H9 (cell line): Measurements from ENCODE around the gene SPTBN1. TPM values are rescaled to one million over a fixed set of nuclear protein-coding genes. Genes with fewer than 3 reads are reported as not detected.

ENCODE experiments used
- DNase-seq: peaks from one replicate; pipeline ENCODE4 v3.0.0-alpha.2; 2017
- H2AFZ ChIP-seq: one replicate; pipeline ENCODE4 v1.6.1; 2013; ENCODE audit warnings: mild to moderate bottlenecking, low read length, control low read depth, moderate library complexity
- H2AK5ac ChIP-seq: 2 replicates; pipeline ENCODE4 v1.6.1; 2013; ENCODE audit warnings: low read length, control low read depth, mixed read lengths; ENCODE audit not compliant: insufficient read length
- H2BK120ac ChIP-seq: one replicate; pipeline ENCODE4 v1.6.1; 2013; ENCODE audit warnings: low read depth, mild to moderate bottlenecking, low read length, control low read depth, inconsistent platforms; ENCODE audit not compliant: poor library complexity, severe bottlenecking
- H2BK12ac ChIP-seq: 2 replicates; pipeline ENCODE4 v1.6.1; 2013; ENCODE audit warnings: low read length, control low read depth, mixed read lengths, low read depth; ENCODE audit not compliant: insufficient read length
- H2BK15ac ChIP-seq: 2 replicates; pipeline ENCODE4 v1.6.1; 2013; ENCODE audit warnings: low read depth, low read length, control low read depth
- H2BK20ac ChIP-seq: one replicate; pipeline ENCODE4 v1.6.1; 2013; ENCODE audit warnings: low read depth, mild to moderate bottlenecking, low read length, control low read depth, inconsistent platforms; ENCODE audit not compliant: poor library complexity, severe bottlenecking
- H2BK5ac ChIP-seq: 2 replicates; pipeline ENCODE4 v1.6.1; 2013; ENCODE audit warnings: low read length, control low read depth, mixed read lengths; ENCODE audit not compliant: insufficient read length
- H3K14ac ChIP-seq: 2 replicates; pipeline ENCODE4 v1.6.1; 2013; ENCODE audit warnings: low read length, control low read depth; ENCODE audit not compliant: insufficient read depth
- H3K18ac ChIP-seq: 2 replicates; pipeline ENCODE4 v1.6.1; 2013; ENCODE audit warnings: low read depth, mild to moderate bottlenecking, mixed read lengths, low read length, control low read depth; ENCODE audit not compliant: insufficient read length
- H3K23ac ChIP-seq: 2 replicates; pipeline ENCODE4 v1.6.1; 2013; ENCODE audit warnings: low read length, control low read depth, mixed read lengths, low read depth; ENCODE audit not compliant: insufficient read length
- H3K23me2 ChIP-seq: 2 replicates; pipeline ENCODE4 v1.6.1; 2013; ENCODE audit warnings: low read depth, mild to moderate bottlenecking, mixed read lengths, low read length, control low read depth; ENCODE audit not compliant: insufficient read length, poor library complexity, severe bottlenecking
- H3K27ac ChIP-seq: 2 replicates; pipeline ENCODE4 v1.5.1; 2013; ENCODE audit warnings: low read length, control low read depth, mixed read lengths, low read depth; ENCODE audit not compliant: insufficient read length
- H3K27me3 ChIP-seq: 2 replicates; pipeline ENCODE4 v1.6.1; 2013; ENCODE audit warnings: low read length, control low read depth, inconsistent platforms; ENCODE audit not compliant: insufficient read depth
- H3K4ac ChIP-seq: 2 replicates; pipeline ENCODE4 v1.6.1; 2013; ENCODE audit warnings: low read depth, mild to moderate bottlenecking, control low read depth, inconsistent platforms, low read length, moderate library complexity
- H3K4me1 ChIP-seq: 2 replicates; pipeline ENCODE4 v1.6.1; 2013; ENCODE audit warnings: low read length, control low read depth, inconsistent platforms; ENCODE audit not compliant: insufficient read depth
- H3K4me2 ChIP-seq: 2 replicates; pipeline ENCODE4 v1.6.1; 2013; ENCODE audit warnings: low read length, control low read depth, mixed read lengths; ENCODE audit not compliant: insufficient read length, insufficient read depth
- H3K56ac ChIP-seq: 2 replicates; pipeline ENCODE4 v1.6.1; 2013; ENCODE audit warnings: low read depth, mild to moderate bottlenecking, mixed read lengths, low read length, control low read depth; ENCODE audit not compliant: insufficient read length
- H3K79me1 ChIP-seq: 2 replicates; pipeline ENCODE4 v1.6.1; 2013; ENCODE audit warnings: low read depth, mild to moderate bottlenecking, moderate library complexity, low read length, control low read depth, inconsistent platforms; ENCODE audit not compliant: insufficient read depth, poor library complexity, severe bottlenecking
- H3K79me2 ChIP-seq: 2 replicates; pipeline ENCODE4 v1.6.1; 2013; ENCODE audit warnings: low read length, control low read depth, inconsistent platforms; ENCODE audit not compliant: insufficient read depth
- H3K9ac ChIP-seq: 2 replicates; pipeline ENCODE4 v1.6.1; 2013; ENCODE audit warnings: low read length, control low read depth, mixed read lengths; ENCODE audit not compliant: insufficient read length; ENCODE audit errors: extremely low read depth
- H3K9me3 ChIP-seq: one replicate; pipeline ENCODE4 v1.6.1; 2013; ENCODE audit warnings: low read depth, low read length, inconsistent platforms; ENCODE audit not compliant: control insufficient read depth
- H3T11ph ChIP-seq: one replicate; pipeline ENCODE4 v1.6.1; 2013; ENCODE audit warnings: mild to moderate bottlenecking, low read length, control low read depth, inconsistent platforms
- H4K20me1 ChIP-seq: one replicate; pipeline ENCODE4 v1.6.1; 2013; ENCODE audit not compliant: control insufficient read depth, insufficient read length, insufficient read depth
- H4K5ac ChIP-seq: 2 replicates; pipeline ENCODE4 v1.6.1; 2013; ENCODE audit warnings: low read depth, mild to moderate bottlenecking, mixed read lengths, low read length, control low read depth; ENCODE audit not compliant: insufficient read length
- H4K8ac ChIP-seq: replicated peaks from 2 replicates; pipeline ENCODE4 v1.6.1; 2013; ENCODE audit warnings: low read length, control low read depth, mixed read lengths, low read depth; ENCODE audit not compliant: insufficient read length
- H4K91ac ChIP-seq: 2 replicates; pipeline ENCODE4 v1.6.1; 2013; ENCODE audit warnings: low read depth, mild to moderate bottlenecking, moderate library complexity, mixed read lengths, low read length, control low read depth; ENCODE audit not compliant: insufficient read length
- H3K27ac Mint-ChIP-seq, 3 experiments: 2 replicates in 2 of 3; 3 replicates in 1 of 3; pipeline ENCODE4 v1.8.0; 2020 to 2021; ENCODE audit warnings: mixed read lengths in 3 of 3, mild to moderate bottlenecking in 1 of 3, moderate library complexity in 1 of 3
- H3K27me3 Mint-ChIP-seq: 2 replicates; pipeline ENCODE4 v1.8.0; 2021; ENCODE audit warnings: low read depth, mild to moderate bottlenecking, moderate library complexity, mixed read lengths
- H3K36me3 Mint-ChIP-seq, 3 experiments: 2 replicates in 2 of 3; 3 replicates in 1 of 3; pipeline ENCODE4 v1.8.0; 2020 to 2021; ENCODE audit warnings: low read depth in 3 of 3, mixed read lengths in 3 of 3; ENCODE audit not compliant: insufficient read depth in 1 of 3
- H3K4me1 Mint-ChIP-seq, 2 experiments: 2 replicates each; pipeline ENCODE4 v1.8.0; 2020; ENCODE audit warnings: mixed read lengths in 2 of 2
- H3K4me3 Mint-ChIP-seq, 2 experiments: 2 replicates in 1 of 2; 3 replicates in 1 of 2; pipeline ENCODE4 v1.8.0; 2020 to 2021; ENCODE audit warnings: mild to moderate bottlenecking in 2 of 2, mixed read lengths in 2 of 2, moderate library complexity in 1 of 2
- H3K9me3 Mint-ChIP-seq, 2 experiments: 2 replicates in 1 of 2; 3 replicates in 1 of 2; pipeline ENCODE4 v1.8.0; 2020; ENCODE audit warnings: mild to moderate bottlenecking in 2 of 2, mixed read lengths in 2 of 2, moderate library complexity in 1 of 2
- WGBS: extraction: QIAGEN DNeasy Blood & Tissue Kit; methylation state at CpG from one replicate; pipeline ENCODE4 v1.1.7; 2013; ENCODE audit warnings: missing lambda C conversion rate, low lambda C conversion rate, mixed read lengths; ENCODE audit not compliant: insufficient read length; ENCODE audit errors: extremely low coverage; 5-methylcytosine and 5-hydroxymethylcytosine counted together
- total RNA-seq: library from RNA; stranded (reverse); gene quantifications from 2 replicates; pipeline ENCODE4 v1.2.1, GENCODE V29; 2021
- TF ChIP-seq, protein P1 (sequence below): fragments of 200-600 bp; sonication (generic); conservative IDR thresholded peaks from 3 replicates; pipeline ENCODE4 v1.8.0; 2021; ENCODE audit warnings: antibody characterized with exemption, mild to moderate bottlenecking

The SPTBN1 gene
- total RNA-seq, 1 experiment from 2014 or later: 164 TPM

GRCh38 chr2:54435325-54436226 lies 20.6 kb upstream of the SPTBN1 start:
- H3K4me3 Mint-ChIP-seq: no peak overlapping the region
- no peak overlapping the region for H3K9ac ChIP-seq
- no CpG with 5 or more reads among the region's 8 CpGs for WGBS
- H3K56ac ChIP-seq: no peak overlapping the region
- no peak overlapping the region for H2BK12ac ChIP-seq
- no peak overlapping the region for H3K18ac ChIP-seq
- H3K9me3 Mint-ChIP-seq: no peaks in the 10 kb centered on the region
- no peak overlapping the region for H2AFZ ChIP-seq
- TF ChIP-seq, protein P1, sequence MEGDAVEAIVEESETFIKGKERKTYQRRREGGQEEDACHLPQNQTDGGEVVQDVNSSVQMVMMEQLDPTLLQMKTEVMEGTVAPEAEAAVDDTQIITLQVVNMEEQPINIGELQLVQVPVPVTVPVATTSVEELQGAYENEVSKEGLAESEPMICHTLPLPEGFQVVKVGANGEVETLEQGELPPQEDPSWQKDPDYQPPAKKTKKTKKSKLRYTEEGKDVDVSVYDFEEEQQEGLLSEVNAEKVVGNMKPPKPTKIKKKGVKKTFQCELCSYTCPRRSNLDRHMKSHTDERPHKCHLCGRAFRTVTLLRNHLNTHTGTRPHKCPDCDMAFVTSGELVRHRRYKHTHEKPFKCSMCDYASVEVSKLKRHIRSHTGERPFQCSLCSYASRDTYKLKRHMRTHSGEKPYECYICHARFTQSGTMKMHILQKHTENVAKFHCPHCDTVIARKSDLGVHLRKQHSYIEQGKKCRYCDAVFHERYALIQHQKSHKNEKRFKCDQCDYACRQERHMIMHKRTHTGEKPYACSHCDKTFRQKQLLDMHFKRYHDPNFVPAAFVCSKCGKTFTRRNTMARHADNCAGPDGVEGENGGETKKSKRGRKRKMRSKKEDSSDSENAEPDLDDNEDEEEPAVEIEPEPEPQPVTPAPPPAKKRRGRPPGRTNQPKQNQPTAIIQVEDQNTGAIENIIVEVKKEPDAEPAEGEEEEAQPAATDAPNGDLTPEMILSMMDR: no peak
- no peaks in the 10 kb centered on the region for H3K23me2 ChIP-seq
- H3K27ac ChIP-seq: no peak overlapping the region
- no peaks in the 10 kb centered on the region for H3K27me3 ChIP-seq
- no peak overlapping the region for H3K4ac ChIP-seq
- no peaks in the 10 kb centered on the region for H3K36me3 Mint-ChIP-seq
- no peak overlapping the region for H4K5ac ChIP-seq
- no peaks in the 10 kb centered on the region for H3K79me2 ChIP-seq
- H4K20me1 ChIP-seq: no peaks in the 10 kb centered on the region
- H4K91ac ChIP-seq: no peak overlapping the region
- no peak overlapping the region for H2AK5ac ChIP-seq
- no peaks in the 10 kb centered on the region for H3K9me3 ChIP-seq
- no peak overlapping the region for H3K23ac ChIP-seq
- no peak overlapping the region for H3K27ac Mint-ChIP-seq
- no peaks in the 10 kb centered on the region for H3K27me3 Mint-ChIP-seq
- H4K8ac ChIP-seq: no peak overlapping the region
- peaks cover 5 to 7% of the 10 kb centered on the region in 2 experiments for H3K4me1 Mint-ChIP-seq
- no peaks in the 10 kb centered on the region for H3K79me1 ChIP-seq
- H2BK15ac ChIP-seq: no peak overlapping the region
- H2BK20ac ChIP-seq: no peak overlapping the region
- H2BK5ac ChIP-seq: no peak overlapping the region
- no peak overlapping the region for H3K14ac ChIP-seq
- H3K4me1 ChIP-seq: no peaks in the 10 kb centered on the region
- H3K4me2 ChIP-seq: no peak overlapping the region
- DNase-seq: no peak
- no peak overlapping the region for H3T11ph ChIP-seq
- no peak overlapping the region for H2BK120ac ChIP-seq
